HCT116 (cell line): Measurements from ENCODE around the gene ACOT8. TPM values are rescaled to one million over a fixed set of nuclear protein-coding genes. Genes with fewer than 3 reads are reported as not detected.
A peak's percentile ranks its signal among the peaks of the same experiment; 100 is the strongest.

Source experiments
- ATAC-seq: fragments of 200-7000 bp; cut with Tn5 transposase; 2 replicates; pipeline ENCODE4 v1.9.1; 2020; ENCODE audit warnings: mild to moderate bottlenecking, moderate library complexity
- BruUV-seq: library from RNA; stranded (reverse); fragments of 400-500 nt; replicated peaks from 2 replicates; lab custom pipeline; 2021; lab: Mats Ljungman, UMichigan
- CTCF ChIA-PET: fragments of 300-600 bp; sonication (Branson Sonifier 250); formaldehyde crosslinking; loops from one replicate; lab custom pipeline; 2021; ENCODE audit warnings: antibody characterized with exemption; lab: Charles Lee
- POLR2A ChIA-PET: fragments of 300-600, 350-600 bp; sonication (Branson Sonifier 250); formaldehyde crosslinking; loops from one replicate; lab custom pipeline; 2021; ENCODE audit warnings: antibody characterized with exemption; lab: Charles Lee
- RAD21 ChIA-PET, 2 experiments: fragments of 300-600 bp; sonication (Branson Sonifier 250); formaldehyde crosslinking; loops; one replicate each; lab custom pipeline; 2023; ENCODE audit warnings: low total read pairs in 2 of 2; ENCODE audit not compliant: uncharacterized antibody in 2 of 2, unreplicated experiment in 2 of 2, low non-redundant PET in 1 of 2; lab: Charles Lee
- DNase-seq: peaks from one replicate; pipeline ENCODE4 v3.0.0-alpha.2; 2010; ENCODE audit warnings: low read depth, low spot score
- H2AFZ ChIP-seq: fragments of 200-600 bp; shearing (Covaris generic), sonication (generic); 2 replicates; pipeline ENCODE4 v1.6.1; 2017; ENCODE audit warnings: low read depth, mixed run types, mixed read lengths, antibody characterized with exemption, low read length; ENCODE audit not compliant: poor library complexity, severe bottlenecking
- H3K27ac ChIP-seq: 2 replicates; pipeline ENCODE4 v1.5.1; 2012; ENCODE audit warnings: low read depth, low read length
- H3K27me3 ChIP-seq: fragments of 200-600 bp; sonication (generic); 2 replicates; pipeline ENCODE4 v1.6.1; 2016; ENCODE audit warnings: mixed run types, low read length, mixed read lengths; ENCODE audit not compliant: insufficient read depth
- H3K36me3 ChIP-seq, 2 experiments: fragments of 200-500 bp in 1 of 2; fragments of 200-600 bp in 1 of 2; sonication (Bioruptor generic) in 1 of 2; sonication (generic) in 1 of 2; 2 replicates each; pipeline versions ENCODE4 v1.5.1 to v1.6.1; 2014 to 2016; ENCODE audit warnings: low read length in 2 of 2, inconsistent platforms in 1 of 2, mixed read lengths in 1 of 2, mixed run types in 1 of 2; ENCODE audit not compliant: insufficient read depth in 2 of 2, control insufficient read depth in 1 of 2
- H3K4me1 ChIP-seq, 2 experiments: fragments of 200-600 bp in 1 of 2; sonication (generic) in 1 of 2; 2 replicates each; pipeline versions ENCODE4 v1.5.1 to v1.6.1; 2012 to 2017; ENCODE audit warnings: low read length in 2 of 2, inconsistent platforms in 1 of 2, mild to moderate bottlenecking in 1 of 2, mixed read lengths in 1 of 2, mixed run types in 1 of 2, moderate library complexity in 1 of 2; ENCODE audit not compliant: insufficient read depth in 2 of 2, control insufficient read depth in 1 of 2
- H3K4me2 ChIP-seq: fragments of 200-600 bp; sonication (generic); 2 replicates; pipeline ENCODE4 v1.6.1; 2017; ENCODE audit warnings: mixed run types, low read length, mixed read lengths
- H3K4me3 ChIP-seq, 2 experiments: fragments of 200-600 bp in 1 of 2; sonication (generic) in 1 of 2; replicated peaks in 1 of 2; 2 replicates each; pipeline ENCODE4 v1.5.1; 2011 to 2016; ENCODE audit warnings: low read length in 2 of 2, control low read depth in 1 of 2, low read depth in 1 of 2, mild to moderate bottlenecking in 1 of 2, mixed read lengths in 1 of 2, mixed run types in 1 of 2
- H3K79me2 ChIP-seq: fragments of 200-600 bp; sonication (generic); 2 replicates; pipeline ENCODE4 v1.6.1; 2017; ENCODE audit warnings: mild to moderate bottlenecking, mixed run types, low read length, moderate library complexity, mixed read lengths; ENCODE audit not compliant: insufficient read depth
- H3K9ac ChIP-seq: fragments of 200-600 bp; sonication (generic); 2 replicates; pipeline ENCODE4 v1.6.1; 2016; ENCODE audit warnings: low read length, mixed read lengths
- H3K9me2 ChIP-seq: fragments of 200-600 bp; sonication (generic), shearing (Covaris generic); 2 replicates; pipeline ENCODE4 v1.6.1; 2017; ENCODE audit warnings: mixed run types, mild to moderate bottlenecking, moderate library complexity; ENCODE audit not compliant: insufficient read depth
- H3K9me3 ChIP-seq, 2 experiments: fragments of 200-500 bp in 1 of 2; fragments of 200-600 bp in 1 of 2; sonication (Bioruptor generic) in 1 of 2; sonication (generic) in 1 of 2; 2 replicates each; pipeline ENCODE4 v1.6.1; 2014 to 2017; ENCODE audit warnings: low read length in 2 of 2, mixed read lengths in 2 of 2, inconsistent platforms in 1 of 2, low read depth in 1 of 2, mild to moderate bottlenecking in 1 of 2, mixed run types in 1 of 2, moderate library complexity in 1 of 2; ENCODE audit not compliant: control insufficient read depth in 1 of 2, insufficient read depth in 1 of 2
- H4K20me1 ChIP-seq: fragments of 200-600 bp; sonication (generic), shearing (Covaris generic); 2 replicates; pipeline ENCODE4 v1.6.1; 2017; ENCODE audit warnings: mixed run types, mild to moderate bottlenecking, moderate library complexity; ENCODE audit not compliant: insufficient read depth
- ELF1 ChIP-seq: IDR thresholded peaks from 2 replicates; pipeline ENCODE4 v1.6.1; 2012; ENCODE audit warnings: low read depth, borderline replicate concordance
- POLR2A ChIP-seq: IDR thresholded peaks from 2 replicates; pipeline ENCODE4 v1.7.0; 2011; ENCODE audit warnings: borderline replicate concordance; ENCODE audit not compliant: insufficient read depth, insufficient read length; ENCODE audit errors: extremely low read depth
- SP1 ChIP-seq: IDR thresholded peaks from 2 replicates; pipeline ENCODE4 v1.6.1; 2012; ENCODE audit warnings: low read depth
- SRF ChIP-seq: IDR thresholded peaks from 2 replicates; pipeline ENCODE4 v1.6.1; 2012; ENCODE audit warnings: low read depth
- YY1 ChIP-seq: IDR thresholded peaks from 2 replicates; pipeline ENCODE4 v1.6.1; 2011; ENCODE audit warnings: low read length, low read depth, moderate library complexity, mild to moderate bottlenecking; ENCODE audit not compliant: insufficient replicate concordance; ENCODE audit errors: extremely low read depth
- ZFX ChIP-seq: fragments of 450-650 bp; IDR thresholded peaks from 2 replicates; pipeline ENCODE4 v1.6.1; 2017
- intact Hi-C: fragments of 100-400 bp; cut with micrococcal nuclease; formaldehyde crosslinking; loops from 2 replicates; pipeline ENCODE4 v1.10.0; 2022
- total RNA-seq: library from RNA; stranded (reverse); gene quantifications from one replicate; pipeline ENCODE4 v1.2.1, GENCODE V29; 2021; ENCODE audit not compliant: unreplicated experiment
- TF ChIP-seq, protein P1 (sequence below): IDR thresholded peaks from 2 replicates; pipeline ENCODE4 v1.6.1; 2012; ENCODE audit warnings: low read depth
- TF ChIP-seq, protein P2 (sequence below): IDR thresholded peaks from 2 replicates; pipeline ENCODE4 v1.6.1; 2011; ENCODE audit warnings: mild to moderate bottlenecking, low read length, moderate library complexity; ENCODE audit not compliant: insufficient replicate concordance; ENCODE audit errors: extremely low read depth
- TF ChIP-seq, protein P3 (sequence below): IDR thresholded peaks from 2 replicates; pipeline ENCODE4 v1.6.1; 2012

ACOT8 gene
- total RNA-seq, 1 experiment from 2014 or later = 12.2 TPM

DNA sequence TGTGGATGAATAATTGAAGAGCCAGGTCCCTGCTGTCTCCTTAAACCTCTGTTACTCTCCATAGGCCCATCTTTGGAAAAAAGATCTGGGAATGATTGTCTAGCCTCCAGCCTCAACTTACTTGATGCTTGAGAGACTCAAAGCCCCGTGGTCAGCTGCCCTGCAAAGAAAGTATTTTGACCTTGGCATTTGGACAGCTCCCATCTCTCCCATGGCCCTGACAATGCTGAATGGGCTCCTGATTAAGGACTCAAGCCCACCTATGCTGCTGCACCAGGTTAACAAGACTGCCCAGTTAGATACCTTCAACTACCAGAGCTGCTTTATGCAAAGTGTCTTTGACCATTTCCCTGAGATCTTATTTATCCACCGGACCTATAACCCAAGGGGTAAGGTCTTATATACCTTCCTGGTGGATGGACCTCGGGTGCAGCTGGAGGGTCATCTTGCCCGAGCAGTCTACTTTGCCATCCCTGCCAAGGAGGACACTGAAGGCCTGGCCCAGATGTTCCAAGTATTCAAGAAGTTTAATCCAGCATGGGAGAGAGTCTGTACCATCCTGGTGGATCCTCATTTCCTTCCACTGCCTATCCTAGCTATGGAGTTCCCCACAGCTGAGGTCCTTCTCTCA, 25.4 kb upstream of the ACOT8 start:
- BruUV-seq = no TSS peak
- H3K9me3 ChIP-seq = no peaks in the 10 kb centered on the region
- H3K9me2 ChIP-seq = no peaks in the 10 kb centered on the region
- no peak for ATAC-seq
- CTCF ChIA-PET = no interaction called here
- TF ChIP-seq YY1 (no peak), POLR2A (no peak), ELF1 (no peak), SP1 (no peak), ZFX (no peak), SRF (no peak)
- TF ChIP-seq, protein P1, sequence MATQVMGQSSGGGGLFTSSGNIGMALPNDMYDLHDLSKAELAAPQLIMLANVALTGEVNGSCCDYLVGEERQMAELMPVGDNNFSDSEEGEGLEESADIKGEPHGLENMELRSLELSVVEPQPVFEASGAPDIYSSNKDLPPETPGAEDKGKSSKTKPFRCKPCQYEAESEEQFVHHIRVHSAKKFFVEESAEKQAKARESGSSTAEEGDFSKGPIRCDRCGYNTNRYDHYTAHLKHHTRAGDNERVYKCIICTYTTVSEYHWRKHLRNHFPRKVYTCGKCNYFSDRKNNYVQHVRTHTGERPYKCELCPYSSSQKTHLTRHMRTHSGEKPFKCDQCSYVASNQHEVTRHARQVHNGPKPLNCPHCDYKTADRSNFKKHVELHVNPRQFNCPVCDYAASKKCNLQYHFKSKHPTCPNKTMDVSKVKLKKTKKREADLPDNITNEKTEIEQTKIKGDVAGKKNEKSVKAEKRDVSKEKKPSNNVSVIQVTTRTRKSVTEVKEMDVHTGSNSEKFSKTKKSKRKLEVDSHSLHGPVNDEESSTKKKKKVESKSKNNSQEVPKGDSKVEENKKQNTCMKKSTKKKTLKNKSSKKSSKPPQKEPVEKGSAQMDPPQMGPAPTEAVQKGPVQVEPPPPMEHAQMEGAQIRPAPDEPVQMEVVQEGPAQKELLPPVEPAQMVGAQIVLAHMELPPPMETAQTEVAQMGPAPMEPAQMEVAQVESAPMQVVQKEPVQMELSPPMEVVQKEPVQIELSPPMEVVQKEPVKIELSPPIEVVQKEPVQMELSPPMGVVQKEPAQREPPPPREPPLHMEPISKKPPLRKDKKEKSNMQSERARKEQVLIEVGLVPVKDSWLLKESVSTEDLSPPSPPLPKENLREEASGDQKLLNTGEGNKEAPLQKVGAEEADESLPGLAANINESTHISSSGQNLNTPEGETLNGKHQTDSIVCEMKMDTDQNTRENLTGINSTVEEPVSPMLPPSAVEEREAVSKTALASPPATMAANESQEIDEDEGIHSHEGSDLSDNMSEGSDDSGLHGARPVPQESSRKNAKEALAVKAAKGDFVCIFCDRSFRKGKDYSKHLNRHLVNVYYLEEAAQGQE = no peak
- TF ChIP-seq, protein P2, sequence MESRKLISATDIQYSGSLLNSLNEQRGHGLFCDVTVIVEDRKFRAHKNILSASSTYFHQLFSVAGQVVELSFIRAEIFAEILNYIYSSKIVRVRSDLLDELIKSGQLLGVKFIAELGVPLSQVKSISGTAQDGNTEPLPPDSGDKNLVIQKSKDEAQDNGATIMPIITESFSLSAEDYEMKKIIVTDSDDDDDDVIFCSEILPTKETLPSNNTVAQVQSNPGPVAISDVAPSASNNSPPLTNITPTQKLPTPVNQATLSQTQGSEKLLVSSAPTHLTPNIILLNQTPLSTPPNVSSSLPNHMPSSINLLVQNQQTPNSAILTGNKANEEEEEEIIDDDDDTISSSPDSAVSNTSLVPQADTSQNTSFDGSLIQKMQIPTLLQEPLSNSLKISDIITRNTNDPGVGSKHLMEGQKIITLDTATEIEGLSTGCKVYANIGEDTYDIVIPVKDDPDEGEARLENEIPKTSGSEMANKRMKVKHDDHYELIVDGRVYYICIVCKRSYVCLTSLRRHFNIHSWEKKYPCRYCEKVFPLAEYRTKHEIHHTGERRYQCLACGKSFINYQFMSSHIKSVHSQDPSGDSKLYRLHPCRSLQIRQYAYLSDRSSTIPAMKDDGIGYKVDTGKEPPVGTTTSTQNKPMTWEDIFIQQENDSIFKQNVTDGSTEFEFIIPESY = no peak
- TF ChIP-seq, protein P3, sequence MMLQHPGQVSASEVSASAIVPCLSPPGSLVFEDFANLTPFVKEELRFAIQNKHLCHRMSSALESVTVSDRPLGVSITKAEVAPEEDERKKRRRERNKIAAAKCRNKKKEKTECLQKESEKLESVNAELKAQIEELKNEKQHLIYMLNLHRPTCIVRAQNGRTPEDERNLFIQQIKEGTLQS = no peak
- TF ChIP-seq, all 23 proteins: peak for 0
- POLR2A ChIA-PET = interaction anchor here (2.3 kb wide), 1 partner anchor 25 kb away, joined by 8 read pairs; the partner anchor contains the start of genes ACOT8 and ZSWIM3
- H3K4me1 ChIP-seq = peaks cover 16 to 27% of the 10 kb centered on the region in 2 experiments
- no peak overlapping the region for H3K27ac ChIP-seq
- peaks cover 8 to 18% of the 10 kb centered on the region in 2 experiments; a peak in 2 of 4 replicates for H3K36me3 ChIP-seq
- RAD21 ChIA-PET = no interaction called here
- no peak for DNase-seq
- no peak overlapping the region for H3K4me3 ChIP-seq
- H3K9ac ChIP-seq = no peak overlapping the region
- H4K20me1 ChIP-seq = no peaks in the 10 kb centered on the region
- intact Hi-C loops = no loop called here
- H3K4me2 ChIP-seq = peak overlapping the region; percentile 76; the same call in 1 of the 2 replicates
- peaks cover 19% of the 10 kb centered on the region for H3K79me2 ChIP-seq
- no peak overlapping the region for H2AFZ ChIP-seq
- no peaks in the 10 kb centered on the region for H3K27me3 ChIP-seq
